Muscle of leg (tissue), 11 donors: ENCODE results near the gene STARD3. TPM values are rescaled to one million over a fixed set of nuclear protein-coding genes. Genes with fewer than 3 reads are reported as not detected.

Source experiments
- DNase-seq: peaks from one replicate; pipeline ENCODE4 v3.0.0; 2013
- H3K27ac ChIP-seq: one replicate; pipeline ENCODE4 v1.5.1; 2013; ENCODE audit warnings: mild to moderate bottlenecking, low read length, control low read depth
- H3K27me3 ChIP-seq: one replicate; pipeline ENCODE4 v1.6.1; 2013; ENCODE audit warnings: low read length; ENCODE audit not compliant: control insufficient read depth, insufficient read depth
- H3K36me3 ChIP-seq: one replicate; pipeline ENCODE4 v1.6.1; 2013; ENCODE audit warnings: low read length; ENCODE audit not compliant: control insufficient read depth, insufficient read depth
- H3K4me1 ChIP-seq: one replicate; pipeline ENCODE4 v1.6.1; 2013; ENCODE audit warnings: low read length; ENCODE audit not compliant: control insufficient read depth, insufficient read depth
- H3K4me3 ChIP-seq: one replicate; pipeline ENCODE4 v1.5.1; 2013; ENCODE audit warnings: low read length, control low read depth
- H3K9me3 ChIP-seq: replicated peaks from 2 replicates; pipeline ENCODE4 v1.6.1; 2013; ENCODE audit warnings: low read depth, low read length; ENCODE audit not compliant: control insufficient read depth
- WGBS: methylation state at CpG from one replicate; pipeline ENCODE4 v1.1.5; 2013; ENCODE audit warnings: missing lambda C conversion rate; ENCODE audit not compliant: insufficient coverage; 5-methylcytosine and 5-hydroxymethylcytosine counted together
- polyA plus RNA-seq, 8 donors: library from polyadenylated mRNA; unstranded; fragments of 120-200 nt; gene quantifications; one replicate each; pipeline versions ENCODE4 v1.2.1 to v1.2.3, GENCODE V29; 2013; ENCODE audit warnings: inconsistent platforms in 1 of 8, low replicate concordance in 1 of 8; ENCODE audit not compliant: insufficient read length in 8 of 8, insufficient read depth in 1 of 8
- total RNA-seq: library from RNA; stranded (reverse); fragments of 120-200 nt; gene quantifications from one replicate; pipeline ENCODE4 v1.2.4, GENCODE V29; 2013

Gene STARD3
- total and polyA plus RNA-seq, 9 donors: 12.5 to 41.5 (median 32.5) TPM

DNA sequence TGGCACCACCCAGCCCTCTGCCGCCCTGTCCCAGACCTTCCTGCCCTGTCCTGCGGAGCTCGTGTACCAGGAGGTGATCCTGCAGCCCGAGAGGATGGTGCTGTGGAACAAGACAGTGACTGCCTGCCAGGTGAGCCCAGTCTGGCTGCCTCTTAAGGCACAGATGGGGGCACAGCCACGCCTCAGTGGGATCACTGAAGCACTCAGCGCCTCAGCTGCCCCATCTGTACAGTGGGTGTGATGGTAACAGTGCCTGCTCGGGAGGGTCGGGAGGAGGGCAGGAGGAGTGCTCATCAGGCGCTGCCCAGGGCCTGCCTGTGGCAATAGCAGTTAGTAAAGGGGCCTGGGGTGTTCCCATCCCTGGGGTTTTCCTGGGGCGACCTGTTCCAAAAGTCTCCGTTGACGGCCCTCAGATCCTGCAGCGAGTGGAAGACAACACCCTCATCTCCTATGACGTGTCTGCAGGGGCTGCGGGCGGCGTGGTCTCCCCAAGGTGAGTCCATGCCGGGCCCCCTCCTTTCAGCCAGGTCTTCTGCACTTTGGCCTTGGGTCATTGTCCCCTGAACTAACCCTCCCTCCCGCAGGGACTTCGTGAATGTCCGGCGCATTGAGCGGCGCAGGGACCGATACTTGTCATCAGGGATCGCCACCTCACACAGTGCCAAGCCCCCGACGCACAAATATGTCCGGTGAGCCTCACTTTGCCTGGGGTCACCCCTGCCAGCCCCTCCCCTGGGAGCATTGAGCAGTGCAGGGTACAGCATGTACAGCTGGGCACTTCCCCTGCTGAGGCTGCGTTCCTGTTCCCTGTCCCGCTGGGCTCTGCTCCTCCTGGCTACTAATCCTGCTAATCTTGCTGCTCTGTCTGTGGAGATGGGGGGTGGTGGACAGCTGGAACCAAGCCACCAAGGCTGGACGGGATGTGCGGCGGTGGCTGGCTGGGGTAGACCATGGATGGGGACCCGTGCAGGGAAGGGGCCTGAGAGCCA lies 23.7 kb downstream of the STARD3 start:
- Histone ChIP-seq H3K27ac (peak overlapping the region; percentile 71), H3K4me1 (peaks cover 59% of the 10 kb centered on the region)
- peak; percentile 57 for DNase-seq

DNA sequence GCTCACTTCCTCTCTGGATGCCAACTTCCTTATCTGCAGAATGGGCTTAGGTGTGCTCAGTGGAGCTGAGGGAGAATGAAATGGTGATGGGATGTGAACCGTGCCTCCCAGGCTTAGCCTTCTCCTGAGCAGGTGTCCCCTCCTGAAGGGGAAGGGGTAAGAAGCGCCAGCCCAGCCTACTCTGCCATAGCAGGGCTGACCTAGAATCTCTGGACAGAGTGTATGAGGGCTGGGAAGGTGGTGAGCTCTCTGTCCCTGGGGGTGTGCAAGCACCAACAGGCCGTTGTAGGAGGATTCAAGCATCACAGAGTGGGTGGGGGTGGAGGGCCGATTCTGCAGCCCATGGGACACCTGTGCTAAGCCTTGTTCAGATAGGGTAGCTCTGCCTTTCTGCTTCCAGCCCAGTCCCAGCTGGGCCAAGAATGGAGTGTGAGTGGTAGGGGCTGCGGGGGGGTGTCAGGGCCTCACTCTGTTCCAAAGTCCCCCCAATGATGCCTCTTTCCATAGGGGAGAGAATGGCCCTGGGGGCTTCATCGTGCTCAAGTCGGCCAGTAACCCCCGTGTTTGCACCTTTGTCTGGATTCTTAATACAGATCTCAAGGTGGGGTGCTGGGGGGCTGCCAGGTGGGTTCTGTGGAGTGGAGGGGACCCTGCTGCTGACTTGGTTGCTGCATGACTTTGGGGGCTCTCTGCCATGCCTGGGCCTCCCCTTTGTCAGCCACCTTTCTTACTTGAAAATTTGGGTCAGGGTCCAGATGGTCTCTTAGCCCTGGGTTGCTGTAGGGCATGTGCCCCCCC lies 25.0 kb downstream of the STARD3 start:
- Histone ChIP-seq H3K9me3 (no peaks in the 10 kb centered on the region), H3K4me1 (peaks cover 72% of the 10 kb centered on the region), H3K27ac (peak overlapping the region; percentile 42), H3K36me3 (peaks cover 48% of the 10 kb centered on the region), H3K27me3 (peaks cover 13% of the 10 kb centered on the region), H3K4me3 (no peak overlapping the region)
- no peak for DNase-seq
- 67% methylated on average over 2 of the region's 8 CpGs for WGBS

More for the DNA sequence above, 23.7 kb downstream of the STARD3 start:
- Histone ChIP-seq H3K9me3 (no peaks in the 10 kb centered on the region), H3K27me3 (peaks cover under 1% of the 10 kb centered on the region), H3K4me3 (no peak overlapping the region), H3K36me3 (peaks cover 48% of the 10 kb centered on the region)
- WGBS: 84% methylated on average over 35 of the region's 35 CpGs

DNA sequence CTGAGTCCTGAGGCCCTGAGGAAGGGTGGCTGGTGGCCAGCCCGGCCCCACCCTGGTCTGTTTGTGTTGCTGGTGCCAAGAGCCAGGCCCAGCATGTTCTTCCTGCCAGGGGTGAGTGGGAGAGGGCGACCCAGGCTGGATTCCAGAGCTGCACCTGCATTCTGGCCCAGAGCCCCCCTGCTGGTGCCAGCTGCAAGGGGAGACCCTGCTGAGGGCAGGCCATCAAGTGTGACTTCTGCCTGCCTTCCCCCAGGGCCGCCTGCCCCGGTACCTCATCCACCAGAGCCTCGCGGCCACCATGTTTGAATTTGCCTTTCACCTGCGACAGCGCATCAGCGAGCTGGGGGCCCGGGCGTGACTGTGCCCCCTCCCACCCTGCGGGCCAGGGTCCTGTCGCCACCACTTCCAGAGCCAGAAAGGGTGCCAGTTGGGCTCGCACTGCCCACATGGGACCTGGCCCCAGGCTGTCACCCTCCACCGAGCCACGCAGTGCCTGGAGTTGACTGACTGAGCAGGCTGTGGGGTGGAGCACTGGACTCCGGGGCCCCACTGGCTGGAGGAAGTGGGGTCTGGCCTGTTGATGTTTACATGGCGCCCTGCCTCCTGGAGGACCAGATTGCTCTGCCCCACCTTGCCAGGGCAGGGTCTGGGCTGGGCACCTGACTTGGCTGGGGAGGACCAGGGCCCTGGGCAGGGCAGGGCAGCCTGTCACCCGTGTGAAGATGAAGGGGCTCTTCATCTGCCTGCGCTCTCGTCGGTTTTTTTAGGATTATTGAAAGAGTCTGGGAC lies 25.8 kb downstream of the STARD3 start:
- H3K27ac ChIP-seq: no peak overlapping the region
- H3K4me3 ChIP-seq: no peak overlapping the region
- peaks cover 80% of the 10 kb centered on the region for H3K4me1 ChIP-seq
- DNase-seq: no peak
- peaks cover 21% of the 10 kb centered on the region for H3K27me3 ChIP-seq
- H3K36me3 ChIP-seq: peaks cover 44% of the 10 kb centered on the region
- WGBS: 80% methylated on average over 17 of the region's 22 CpGs
- H3K9me3 ChIP-seq: no peaks in the 10 kb centered on the region

GRCh38 chr17:39663340-39663687 lies 26.4 kb downstream of the STARD3 start:
- Histone ChIP-seq H3K4me1 (peaks cover 82% of the 10 kb centered on the region), H3K36me3 (peaks cover 38% of the 10 kb centered on the region), H3K27ac (no peak overlapping the region), H3K4me3 (no peak overlapping the region), H3K27me3 (peaks cover 25% of the 10 kb centered on the region), H3K9me3 (no peaks in the 10 kb centered on the region)
- no peak for DNase-seq
- WGBS: no CpG with 5 or more reads among the region's 4 CpGs

GRCh38 chr17:39663688-39664580 lies 27.0 kb downstream of the STARD3 start:
- H3K4me3 ChIP-seq: no peak overlapping the region
- no peak for DNase-seq

DNA sequence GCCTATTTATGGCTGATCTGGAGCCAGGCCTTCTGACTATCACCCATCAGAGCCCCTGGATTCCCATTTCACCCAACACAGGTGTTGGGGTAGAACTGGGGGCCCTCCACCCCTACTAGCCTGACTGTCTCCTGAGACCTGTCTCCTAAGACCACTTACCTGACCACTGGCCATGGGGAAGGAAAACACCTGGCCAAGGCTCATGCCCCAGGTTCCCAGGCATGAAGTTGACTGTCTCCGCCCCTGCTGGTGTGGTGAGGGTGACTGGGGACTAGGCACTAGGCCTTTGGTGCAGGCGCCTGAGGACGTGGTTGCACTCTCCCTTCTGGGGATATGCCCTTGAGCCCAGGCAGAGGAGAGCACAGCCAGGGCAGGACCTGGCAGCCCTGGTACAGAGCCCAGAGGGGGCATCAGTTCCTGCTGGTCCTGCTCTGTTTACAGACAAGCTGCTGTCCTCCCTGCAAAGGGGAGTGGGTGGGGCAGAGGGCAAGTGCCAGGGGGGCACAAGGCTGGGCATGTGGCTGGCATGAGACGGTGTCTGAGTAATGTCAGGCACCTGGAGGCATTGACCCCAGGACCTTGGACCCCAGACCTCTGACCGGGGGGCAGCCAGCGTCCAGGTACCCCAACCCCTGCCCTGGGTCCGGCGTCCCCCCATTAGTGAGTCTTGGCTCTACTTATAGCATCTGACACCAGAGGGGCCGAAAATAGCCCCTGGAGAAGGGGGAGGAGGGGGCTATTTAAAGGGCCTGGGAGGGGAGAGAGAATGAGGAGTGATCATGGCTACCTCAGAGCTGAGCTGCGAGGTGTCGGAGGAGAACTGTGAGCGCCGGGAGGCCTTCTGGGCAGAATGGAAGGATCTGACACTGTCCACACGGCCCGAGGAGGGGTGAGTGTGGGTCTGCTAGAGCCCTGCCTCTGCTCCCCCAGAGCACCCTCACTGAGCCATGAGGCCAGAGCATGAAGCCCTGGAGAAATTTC lies 27.9 kb downstream of the STARD3 start, which contains the start of gene TCAP:
Gene TCAP, plus strand, starts transcription at position 769 of the 981 bp plus-strand sequence. Its CDS starts 11 bp downstream, at position 780.
- H3K27ac ChIP-seq: peak within 1 kb of the TSS; percentile 95
- 40% methylated on average over 8 of the region's 15 CpGs for WGBS

More at GRCh38 chr17:39663688-39664580, 27.0 kb downstream of the STARD3 start:
- H3K27me3 ChIP-seq: peaks cover 31% of the 10 kb centered on the region
- no peaks in the 10 kb centered on the region for H3K9me3 ChIP-seq
- WGBS: 33% methylated on average over 13 of the region's 17 CpGs
- peaks cover 87% of the 10 kb centered on the region for H3K4me1 ChIP-seq
- H3K36me3 ChIP-seq: peaks cover 33% of the 10 kb centered on the region
- peak overlapping the region; percentile 95 for H3K27ac ChIP-seq

GRCh38 chr17:39665642-39666224 lies 28.8 kb downstream of the STARD3 start:
- peaks cover 17% of the 10 kb centered on the region for H3K36me3 ChIP-seq
- H3K27ac ChIP-seq: peak overlapping the region; percentile 95
- H3K4me3 ChIP-seq: peak overlapping the region; percentile 52
- H3K9me3 ChIP-seq: no peaks in the 10 kb centered on the region
- peaks cover 49% of the 10 kb centered on the region for H3K27me3 ChIP-seq
- peaks cover 76% of the 10 kb centered on the region for H3K4me1 ChIP-seq
- 66% methylated on average over 13 of the region's 17 CpGs for WGBS
- peak; percentile 54 for DNase-seq

More for the DNA sequence above, 27.9 kb downstream of the STARD3 start, which contains the start of gene TCAP:
- H3K4me1 ChIP-seq: peaks cover 82% of the 10 kb centered on the region
- H3K27me3 ChIP-seq: peaks cover 41% of the 10 kb centered on the region
- H3K36me3 ChIP-seq: peaks cover 25% of the 10 kb centered on the region
- peak; percentile 68 for DNase-seq
- no peaks in the 10 kb centered on the region for H3K9me3 ChIP-seq
- H3K4me3 ChIP-seq: peak within 1 kb of the TSS; percentile 52

DNA sequence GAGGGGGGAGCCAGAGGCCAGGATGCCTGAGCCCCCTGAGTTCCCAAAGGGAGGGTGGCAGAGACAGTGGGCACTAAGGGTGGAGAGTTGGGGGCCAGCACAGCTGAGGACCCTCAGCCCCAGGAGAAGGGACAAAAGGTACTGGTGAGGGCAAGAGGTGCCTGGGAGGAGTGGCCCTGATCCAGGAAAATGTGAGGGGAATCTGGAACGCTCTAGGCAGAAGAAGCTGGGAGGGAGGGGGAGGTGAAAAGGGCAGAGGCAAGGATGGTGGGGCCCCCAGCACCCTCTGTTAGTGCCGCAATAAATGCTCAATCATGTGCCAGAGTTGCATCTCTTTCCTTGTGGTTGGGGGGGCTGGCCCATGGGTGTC lies 29.3 kb downstream of the STARD3 start:
- peak overlapping the region; percentile 52 for H3K4me3 ChIP-seq
- H3K27ac ChIP-seq: peak overlapping the region; percentile 95
- 26% methylated on average over 2 of the region's 2 CpGs for WGBS
- no peaks in the 10 kb centered on the region for H3K9me3 ChIP-seq
- peaks cover 73% of the 10 kb centered on the region for H3K4me1 ChIP-seq
- no peak for DNase-seq
- H3K36me3 ChIP-seq: peaks cover 12% of the 10 kb centered on the region
- peaks cover 54% of the 10 kb centered on the region for H3K27me3 ChIP-seq
